LNCAP (cell line): Measurements from ENCODE around the gene FOXL2.

ENCODE experiments used
- CTCF ChIP-seq: fragments of 450-650 bp; IDR thresholded peaks from 2 replicates; pipeline ENCODE4 v1.5.1; 2017; ENCODE audit warnings: mild to moderate bottlenecking

FOXL2 gene

DNA sequence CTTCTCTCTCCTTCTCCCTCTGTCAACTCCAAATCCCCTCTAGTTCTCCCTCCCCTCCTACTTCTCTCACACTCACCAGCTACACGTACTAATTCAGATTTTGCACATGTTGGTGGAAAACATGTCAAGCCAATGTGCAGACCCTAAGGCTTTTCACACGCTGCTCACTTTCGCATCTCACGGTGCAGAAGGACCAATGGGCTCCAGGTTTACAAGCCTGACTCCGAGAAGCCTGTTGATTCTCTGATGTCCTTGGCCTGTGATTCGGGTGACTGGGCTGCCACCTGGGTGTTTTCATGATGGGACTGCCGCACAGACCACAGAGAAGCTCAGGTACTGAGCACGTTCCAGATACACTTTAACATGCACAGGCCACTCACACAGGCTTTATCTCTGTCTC lies 3.8 kb upstream of the FOXL2 start:
- no peak for TF ChIP-seq CTCF

- no peak for TF ChIP-seq CTCF
Observed at GRCh38 chr3:138950006-138950644, 3.2 kb upstream of the FOXL2 start.

- TF ChIP-seq CTCF, result no peak
Observed at GRCh38 chr3:138949445-138950005, 2.6 kb upstream of the FOXL2 start.

DNA sequence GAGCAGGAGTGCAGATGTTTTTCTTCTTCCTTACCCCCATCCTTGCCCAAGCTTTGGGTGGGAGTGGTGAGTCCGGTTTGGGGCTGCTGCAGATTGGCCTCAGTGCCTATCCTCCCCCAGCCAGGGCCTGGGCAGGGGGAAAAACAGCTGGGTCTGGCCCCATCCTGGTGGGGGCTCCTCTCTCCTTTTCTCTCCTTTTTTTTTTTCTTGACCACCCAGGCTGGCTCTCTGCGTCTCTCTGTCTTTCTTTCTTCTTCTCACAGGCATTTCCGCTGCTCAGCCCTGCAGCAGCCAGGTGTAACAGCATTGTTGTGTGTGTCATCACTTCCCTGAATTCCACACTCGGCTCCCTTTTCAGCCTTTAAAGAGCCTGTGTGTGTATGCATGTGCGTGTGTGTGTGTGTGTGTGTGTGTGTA lies 2.1 kb upstream of the FOXL2 start:
- no peak for TF ChIP-seq CTCF

DNA sequence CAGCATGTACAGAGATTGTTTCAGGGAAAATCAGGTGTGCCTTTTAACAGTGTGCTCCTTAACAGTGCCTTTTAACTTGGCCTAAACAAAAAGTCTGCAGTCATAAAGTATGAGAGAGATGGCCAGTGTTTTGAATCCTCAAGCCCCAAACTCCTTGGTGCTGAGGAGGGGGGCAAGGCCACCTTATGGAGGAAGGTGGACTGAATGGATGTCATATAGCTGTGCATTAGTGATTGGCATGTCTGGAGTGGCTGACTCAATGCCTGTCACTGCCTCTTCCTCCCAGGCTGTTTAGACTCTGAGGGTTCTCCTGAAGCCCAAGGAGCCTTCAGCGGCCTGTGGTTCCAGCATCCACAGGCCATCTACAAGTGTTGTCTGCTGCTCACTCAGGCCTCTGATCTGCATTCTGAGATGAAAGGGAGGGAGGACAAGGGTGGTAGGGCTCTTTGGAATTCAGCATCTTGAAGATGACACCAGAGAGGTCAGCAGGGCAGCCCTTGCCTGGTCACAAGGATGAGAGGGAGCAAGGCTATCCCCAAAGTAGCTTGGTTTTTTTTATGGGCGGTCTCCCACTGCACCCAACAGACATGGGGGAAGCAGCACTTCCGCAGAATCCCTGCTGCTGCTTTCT lies 1.5 kb upstream of the FOXL2 start:
- TF ChIP-seq CTCF, result no peak

DNA sequence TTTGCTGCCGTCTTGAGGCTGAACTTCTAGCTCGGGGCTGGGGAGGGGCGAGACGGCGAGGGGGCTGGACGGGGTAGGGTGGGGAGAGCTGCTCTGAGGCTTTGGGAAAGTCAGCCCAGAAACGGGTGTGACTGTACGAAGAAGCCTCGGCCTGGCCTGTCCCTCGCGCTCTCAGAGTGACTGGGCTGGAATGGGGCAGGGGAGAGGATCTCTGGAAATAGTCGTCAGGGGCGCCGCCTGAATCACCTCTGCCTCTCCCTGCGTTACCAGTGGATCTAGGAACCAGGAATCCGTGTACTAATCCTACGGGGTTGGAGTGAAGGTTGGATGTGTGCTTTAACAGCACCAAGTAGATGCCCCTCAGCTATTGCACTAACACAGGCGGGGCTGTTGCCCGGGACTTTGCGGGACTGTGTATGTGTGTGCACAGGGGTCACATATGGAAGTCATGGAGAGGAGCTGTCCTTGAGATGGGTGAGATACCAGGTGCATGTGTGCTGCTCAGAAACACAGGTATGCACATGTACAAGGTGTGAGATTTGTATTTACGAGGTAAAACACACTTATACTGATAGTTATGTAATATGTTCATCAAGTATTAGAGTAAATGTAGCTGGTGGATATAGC lies 671 bp upstream of the FOXL2 start:
- no peak for TF ChIP-seq CTCF

DNA sequence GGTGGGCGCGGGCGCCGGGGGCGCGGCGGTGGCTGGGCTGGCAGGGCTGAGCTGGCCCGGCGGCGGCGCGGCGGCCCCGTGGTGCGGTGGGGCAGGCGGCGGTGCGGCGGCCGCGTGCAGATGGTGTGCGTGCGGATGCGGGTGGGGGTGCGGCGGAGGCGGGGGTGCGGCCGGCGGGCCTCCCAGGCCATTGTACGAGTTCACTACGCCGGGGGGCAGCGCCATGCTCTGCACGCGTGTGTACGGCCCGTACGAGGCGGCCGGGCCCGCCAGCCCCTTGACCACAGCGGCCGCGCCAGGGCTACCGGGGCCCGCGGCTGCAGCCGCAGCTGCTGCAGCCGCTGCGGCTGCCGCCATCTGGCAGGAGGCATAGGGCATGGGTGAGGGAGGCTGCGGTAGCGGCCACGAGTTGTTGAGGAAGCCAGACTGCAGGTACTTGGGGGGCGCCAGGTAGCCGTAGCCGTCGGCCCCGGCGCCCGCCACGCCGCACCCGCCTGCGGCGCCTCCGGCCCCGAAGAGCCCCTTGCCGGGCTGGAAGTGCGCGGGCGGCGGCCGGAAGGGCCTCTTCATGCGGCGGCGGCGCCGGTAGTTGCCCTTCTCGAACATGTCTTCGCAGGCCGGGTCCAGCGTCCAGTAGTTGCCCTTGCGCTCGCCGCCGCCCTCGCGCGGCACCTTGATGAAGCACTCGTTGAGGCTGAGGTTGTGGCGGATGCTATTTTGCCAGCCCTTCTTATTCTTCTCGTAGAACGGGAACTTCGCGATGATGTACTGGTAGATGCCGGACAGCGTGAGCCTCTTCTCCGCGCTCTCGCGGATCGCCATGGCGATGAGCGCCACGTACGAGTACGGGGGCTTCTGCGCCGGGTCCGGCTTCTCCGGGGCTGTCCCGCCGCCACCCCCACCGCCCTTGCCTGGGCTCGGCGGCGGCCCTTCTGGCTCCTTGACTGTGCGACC lies 951 bp downstream of the FOXL2 start:
- no peak for TF ChIP-seq CTCF
